NCI-H146 treated with DMSO at 0.1 percent for 48 hours (cell line): ENCODE measurements around the gene SPN.
"Not testable (repeated sequence)": the region's sequence is repeated elsewhere in the genome, so short reads cannot be mapped to it uniquely, and the experiment has no call there.

ENCODE experiments used
- DNase-seq: peaks from one replicate; lab custom pipeline; 2025; ENCODE audit not compliant: unreplicated experiment; lab: John Stamatoyannopoulos, UW

SPN gene

GRCh38 chr16:29663016-29663806 lies at the start of gene SPN:
TSS of gene SPN (plus strand) at chr16:29663247. CDS start at chr16:29663729, 482 bp downstream.
- DNase-seq = no peak

DNA sequence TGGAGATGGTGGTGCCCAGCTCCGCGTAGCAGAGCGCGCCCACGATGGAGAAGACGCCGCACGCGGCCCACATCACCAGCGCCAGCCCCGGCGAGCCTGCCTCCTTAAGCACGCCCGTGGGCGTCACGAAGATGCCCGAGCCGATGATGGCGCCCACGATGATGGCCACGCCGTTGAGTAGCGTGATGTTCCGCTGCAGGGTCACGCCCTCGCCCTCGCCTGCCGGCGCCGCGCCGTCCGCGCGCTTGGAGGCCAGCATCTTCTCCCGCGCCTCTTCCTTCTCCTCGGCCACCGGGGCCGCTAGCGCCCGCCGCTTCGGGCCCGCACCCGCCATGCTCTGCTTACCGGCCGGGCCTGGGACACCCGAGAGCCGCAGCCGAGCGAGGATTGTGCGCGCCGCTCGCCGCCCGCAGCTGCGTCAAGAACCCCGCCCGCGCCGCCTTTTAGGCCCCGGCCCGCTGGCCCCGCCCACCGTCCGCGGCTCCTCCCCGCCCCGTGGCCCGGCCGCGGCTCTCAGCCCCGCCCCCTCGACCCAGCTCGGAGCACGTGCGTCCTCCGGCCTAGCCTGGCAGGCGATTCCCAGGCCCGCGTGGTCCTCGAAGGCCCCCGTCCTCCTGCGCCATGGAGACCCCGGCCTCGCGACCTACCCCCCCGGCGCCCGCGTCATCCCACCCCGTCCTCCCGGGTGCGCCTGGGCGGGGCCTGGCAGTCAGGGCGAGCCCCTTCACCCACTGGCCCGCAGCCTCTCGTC lies 49.6 kb upstream of the SPN start:
- DNase-seq = peak; percentile 49

DNA sequence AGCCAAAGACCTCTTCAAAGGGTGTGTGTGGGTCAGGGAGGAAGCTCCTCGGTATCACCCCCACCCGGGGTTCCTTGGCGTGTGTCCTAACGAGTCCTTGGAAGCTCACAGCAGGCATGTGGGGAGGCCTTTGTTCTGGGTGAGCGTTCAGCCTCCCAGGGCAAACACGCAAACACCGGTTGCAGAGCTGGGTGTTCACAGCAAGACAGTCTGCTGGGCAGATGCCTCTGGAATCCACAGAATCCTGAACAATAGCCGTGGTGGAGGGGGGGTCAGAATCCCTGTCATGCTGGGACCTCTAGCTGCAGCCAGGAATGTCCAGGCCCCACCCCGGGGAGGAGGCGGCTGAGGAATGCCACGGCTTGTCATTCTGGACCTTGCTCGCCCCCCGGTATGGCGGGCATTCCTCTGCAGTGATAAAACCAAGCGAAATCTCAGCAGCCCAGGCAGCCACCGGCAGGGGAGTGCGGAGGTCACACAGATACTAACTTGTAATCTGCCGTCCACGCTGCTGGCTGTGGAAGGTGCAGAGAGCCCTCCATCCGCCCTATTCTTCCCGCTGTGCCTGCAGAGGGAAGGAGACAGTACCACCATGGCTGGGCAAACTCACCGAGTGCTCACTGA lies 48.2 kb upstream of the SPN start:
- DNase-seq = peak; percentile 61

DNA sequence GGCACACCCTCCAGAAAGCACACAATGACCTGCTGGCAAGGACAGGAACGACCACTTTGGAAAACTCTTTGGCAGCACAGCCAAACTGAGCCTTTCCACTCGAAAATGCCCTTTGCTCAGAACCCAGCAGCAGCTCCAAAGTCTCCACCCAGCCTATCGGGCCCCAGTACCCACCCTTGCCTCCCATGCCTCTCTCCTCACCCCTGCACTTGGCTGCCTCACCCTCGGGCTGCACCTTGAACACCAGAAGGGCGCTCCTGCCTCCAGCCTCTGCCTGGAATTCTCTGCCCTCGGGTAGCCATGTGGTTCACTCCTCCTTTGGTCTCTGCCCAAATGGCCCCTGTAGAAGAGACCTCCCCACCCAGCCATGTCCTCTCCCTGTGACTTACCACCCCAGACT lies 46.9 kb upstream of the SPN start:
- DNase-seq = not testable (repeated sequence)

- DNase-seq = peak; percentile 7
Observed at GRCh38 chr16:29620591-29620990, 42.5 kb upstream of the SPN start.

DNA sequence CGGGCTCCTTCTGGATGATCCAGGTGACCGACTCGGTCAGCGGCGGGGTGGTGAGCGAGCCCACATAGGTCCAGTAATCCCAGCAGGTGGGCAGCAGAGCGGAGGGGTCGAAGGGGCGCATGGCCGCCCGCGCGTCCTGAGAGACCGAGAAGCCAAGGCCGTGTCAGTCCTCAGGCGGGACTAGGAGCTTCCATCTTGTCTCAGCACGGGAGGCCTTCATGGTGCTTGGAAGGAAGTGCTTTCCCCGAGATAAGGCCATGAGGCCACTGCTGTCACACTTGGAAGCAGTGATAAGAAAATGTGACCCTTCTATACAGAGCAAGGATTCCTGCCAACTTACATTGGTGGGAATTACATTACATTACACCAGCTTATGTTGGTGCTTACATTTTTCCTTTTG lies 40.3 kb upstream of the SPN start:
- DNase-seq = not testable (repeated sequence)

- not testable (repeated sequence) for DNase-seq
Observed at GRCh38 chr16:29623253-29623652, 39.8 kb upstream of the SPN start.

- DNase-seq = not testable (repeated sequence)
Observed at GRCh38 chr16:29625114-29625513, 37.9 kb upstream of the SPN start.

- DNase-seq = not testable (repeated sequence)
Observed at GRCh38 chr16:29626778-29627331, 36.2 kb upstream of the SPN start.

GRCh38 chr16:29627661-29628075 lies 35.4 kb upstream of the SPN start:
- DNase-seq = not testable (repeated sequence)

- not testable (repeated sequence) for DNase-seq
Observed at GRCh38 chr16:29628707-29629106, 34.3 kb upstream of the SPN start.

- not testable (repeated sequence) for DNase-seq
Observed at GRCh38 chr16:29629318-29629717, 33.7 kb upstream of the SPN start.

DNA sequence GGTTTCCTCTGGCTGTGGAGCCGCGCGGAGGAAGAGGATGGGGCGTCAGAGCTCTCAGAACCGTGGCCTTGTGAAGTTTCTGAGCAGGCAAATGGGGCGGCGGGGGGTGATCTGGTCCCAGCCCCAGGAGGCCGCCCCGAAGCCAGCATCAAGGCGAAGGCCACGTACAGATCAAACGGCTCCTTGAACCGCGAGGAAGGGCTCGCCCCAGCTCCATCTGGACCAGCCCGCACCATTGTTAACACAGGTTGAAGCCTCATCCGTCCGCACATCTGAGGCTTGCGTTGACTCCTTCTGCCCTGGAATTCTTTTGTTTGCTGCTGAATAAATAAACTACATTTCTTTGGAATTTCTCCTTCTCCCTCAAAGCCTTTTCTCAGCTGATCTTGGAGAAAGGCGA lies 31.4 kb upstream of the SPN start:
- DNase-seq = not testable (repeated sequence)

DNA sequence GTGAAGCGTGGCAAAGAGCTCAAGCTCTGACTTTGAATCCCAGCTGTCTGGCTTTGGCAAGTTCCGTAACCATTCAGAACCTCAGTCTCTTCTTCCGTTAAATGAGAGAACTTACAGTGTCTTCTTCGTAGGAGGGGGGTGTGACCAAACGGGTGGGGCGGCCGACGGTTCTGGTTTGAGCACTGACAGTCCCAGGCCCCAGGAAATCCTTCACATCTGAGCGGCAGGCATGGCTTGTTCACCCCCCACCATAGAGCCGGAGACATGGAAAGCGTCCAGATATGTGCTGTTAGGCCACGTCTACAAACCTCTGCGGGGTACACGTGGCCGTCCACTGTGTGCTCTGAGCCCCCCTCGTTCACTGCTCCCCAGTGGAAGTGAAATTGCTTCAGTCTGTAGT lies 27.1 kb upstream of the SPN start:
- DNase-seq = not testable (repeated sequence)

GRCh38 chr16:29636368-29636767 lies 26.7 kb upstream of the SPN start:
- not testable (repeated sequence) for DNase-seq

- not testable (repeated sequence) for DNase-seq
Observed at GRCh38 chr16:29638751-29639150, 24.3 kb upstream of the SPN start.

- no peak for DNase-seq
Observed at GRCh38 chr16:29641561-29641960, 21.5 kb upstream of the SPN start.

DNA sequence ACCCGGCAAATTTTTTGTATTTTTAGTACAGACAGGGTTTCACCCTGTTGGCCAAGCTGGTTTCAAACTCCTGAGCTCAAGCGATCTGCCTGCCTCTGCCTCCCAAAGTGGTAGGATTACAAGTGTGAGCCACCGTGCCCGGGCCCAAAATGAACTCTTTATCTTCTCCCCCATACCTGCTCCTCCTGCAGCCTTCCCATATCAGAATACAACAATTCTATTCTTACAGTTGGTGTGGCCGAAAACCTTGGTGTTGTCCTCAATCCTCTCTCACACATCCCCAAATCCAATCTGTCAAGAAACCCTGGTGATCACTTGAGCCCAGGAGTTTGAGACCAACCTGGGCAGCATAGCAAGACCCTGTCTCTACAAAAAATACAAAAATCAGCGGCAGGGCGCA lies 19.5 kb upstream of the SPN start:
- DNase-seq = no peak

DNA sequence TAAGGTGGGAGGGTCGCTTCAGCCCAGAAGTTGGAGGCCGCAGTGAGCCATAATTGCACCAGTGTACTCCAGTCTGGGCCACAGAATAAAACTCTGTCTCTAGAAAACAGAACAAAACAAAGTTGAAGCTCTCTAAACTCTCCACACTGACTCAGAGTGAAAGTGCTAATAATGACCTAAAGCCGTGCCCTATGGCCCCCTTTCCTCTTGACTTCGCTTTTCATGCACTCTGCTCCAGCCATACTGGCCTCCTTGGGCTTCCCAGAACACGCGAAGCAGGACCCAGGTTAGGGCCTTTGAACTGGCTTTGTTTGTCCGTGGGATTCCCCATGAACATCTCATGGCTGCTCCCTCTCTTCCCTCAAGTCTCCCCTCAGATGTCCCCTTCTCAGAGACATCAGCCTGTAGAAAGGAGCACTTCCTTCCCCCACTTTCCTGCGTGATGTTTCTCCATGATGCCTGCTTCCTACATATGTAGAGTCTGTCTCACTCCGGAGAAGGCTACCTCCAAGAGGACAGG lies 18.6 kb upstream of the SPN start:
- DNase-seq = no peak

GRCh38 chr16:29644973-29645693 lies 17.9 kb upstream of the SPN start:
- DNase-seq = no peak
